DOHH2 (cell line): Measurements from ENCODE around the gene SEPTIN5.
A peak's percentile ranks its signal among the peaks of the same experiment; 100 is the strongest.

Source experiments
- H3F3A ChIP-seq: fragments of 200-600 bp; sonication (generic), shearing (Covaris generic); 2 replicates; pipeline ENCODE4 v1.6.0; 2016; ENCODE audit warnings: antibody characterized with exemption, mild to moderate bottlenecking; ENCODE audit not compliant: control insufficient read depth, insufficient read depth
- H3K27ac ChIP-seq: fragments of 200-600 bp; sonication (generic); 2 replicates; pipeline ENCODE4 v1.5.1; 2014; ENCODE audit warnings: low read depth, mild to moderate bottlenecking, low read length, moderate library complexity
- H3K27me3 ChIP-seq: fragments of 200-600 bp; sonication (generic); 2 replicates; pipeline ENCODE4 v1.6.1; 2014; ENCODE audit warnings: mild to moderate bottlenecking, low read length, mixed read lengths; ENCODE audit not compliant: control insufficient read depth
- H3K36me3 ChIP-seq: fragments of 200-600 bp; sonication (generic); 2 replicates; pipeline ENCODE4 v1.6.1; 2014; ENCODE audit warnings: mild to moderate bottlenecking, low read length, moderate library complexity, mixed read lengths; ENCODE audit not compliant: control insufficient read depth
- H3K4me1 ChIP-seq: fragments of 200-600 bp; sonication (generic); 2 replicates; pipeline ENCODE4 v1.6.1; 2014; ENCODE audit warnings: mild to moderate bottlenecking, low read length, mixed read lengths; ENCODE audit not compliant: control insufficient read depth
- H3K4me2 ChIP-seq: fragments of 200-600 bp; sonication (generic); 2 replicates; pipeline ENCODE4 v1.6.0; 2014; ENCODE audit warnings: mild to moderate bottlenecking, low read length, moderate library complexity
- H3K4me3 ChIP-seq: fragments of 200-600 bp; sonication (generic); 2 replicates; pipeline ENCODE4 v1.5.1; 2014; ENCODE audit warnings: mild to moderate bottlenecking, low read length, mixed read lengths
- H3K79me2 ChIP-seq: fragments of 200-600 bp; sonication (generic); 2 replicates; pipeline ENCODE4 v1.6.1; 2014; ENCODE audit warnings: mild to moderate bottlenecking, low read length, mixed read lengths; ENCODE audit not compliant: control insufficient read depth
- H3K9me2 ChIP-seq: fragments of 200-600 bp; sonication (generic); replicated peaks from 2 replicates; pipeline ENCODE4 v1.6.1; 2014; ENCODE audit warnings: mild to moderate bottlenecking, low read length, mixed read lengths; ENCODE audit not compliant: control insufficient read depth
- H3K9me3 ChIP-seq: fragments of 200-600 bp; sonication (generic); 2 replicates; pipeline ENCODE4 v1.6.1; 2014; ENCODE audit warnings: antibody characterized with exemption, low read length, mixed read lengths; ENCODE audit not compliant: control insufficient read depth, insufficient read depth
- H4K20me1 ChIP-seq: fragments of 200-600 bp; sonication (generic); 2 replicates; pipeline ENCODE4 v1.6.0; 2014; ENCODE audit warnings: low read depth, mild to moderate bottlenecking, antibody characterized with exemption, low read length, moderate library complexity; ENCODE audit not compliant: control insufficient read depth, insufficient read depth
- EZH2phosphoT487 ChIP-seq: fragments of 200-600 bp; sonication (generic); IDR thresholded peaks from 2 replicates; pipeline ENCODE4 v1.6.1; 2017; ENCODE audit warnings: borderline replicate concordance, mild to moderate bottlenecking, antibody characterized with exemption, low read length, moderate library complexity, mixed read lengths
- TF ChIP-seq, protein P1 (sequence below): fragments of 200-600 bp; sonication (generic); IDR thresholded peaks from one replicate; pipeline ENCODE4 v1.5.1; 2014; ENCODE audit warnings: antibody characterized with exemption, mild to moderate bottlenecking, low read depth, low read length; ENCODE audit not compliant: poor library complexity, severe bottlenecking

Gene SEPTIN5

DNA sequence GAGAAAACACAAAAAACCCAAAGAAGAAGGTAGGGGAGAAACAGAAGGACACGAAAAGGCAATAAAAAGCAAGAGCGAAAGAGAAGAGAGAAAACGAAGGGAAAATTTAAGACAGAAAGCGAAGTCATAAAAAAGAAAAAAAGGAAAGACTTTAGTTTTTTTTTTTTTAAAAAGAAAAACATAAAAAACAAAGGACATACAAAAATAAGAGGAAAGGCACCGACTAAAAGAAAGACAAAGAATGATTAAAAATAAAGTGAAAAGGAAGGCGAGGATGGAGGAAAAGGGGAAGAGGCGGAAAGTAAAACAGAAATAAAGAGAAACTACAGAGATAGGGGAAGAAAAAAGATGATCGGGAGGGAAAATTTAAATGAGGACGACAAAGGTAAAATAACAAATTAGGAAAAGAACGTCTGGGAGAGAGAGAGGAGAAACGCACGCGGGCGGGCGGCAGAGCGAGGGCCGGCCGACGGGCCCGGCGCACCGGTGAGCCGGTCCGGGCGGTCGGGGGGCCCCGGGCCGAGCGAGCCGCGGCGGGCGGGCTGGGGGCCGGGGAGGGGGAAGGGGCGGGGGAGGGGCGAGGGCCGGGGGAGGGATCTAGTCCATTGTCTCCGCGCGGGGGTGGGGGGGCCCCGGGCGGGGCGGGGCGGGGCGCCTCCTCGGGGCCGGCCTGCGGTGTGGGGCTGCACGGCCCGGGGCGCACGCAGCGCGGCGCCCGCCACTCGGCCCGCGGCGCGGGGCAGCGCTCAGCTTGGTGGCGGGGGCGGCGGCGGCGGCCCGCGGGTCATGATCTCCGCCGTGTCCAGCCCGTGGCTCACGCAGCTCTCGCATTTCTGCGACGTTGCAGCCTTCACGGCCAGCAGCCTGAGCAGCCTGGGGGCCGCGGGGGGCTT, 46.0 kb downstream of the SEPTIN5 start, which contains the start of gene TBX1:
TBX1 (plus strand) TSS at position 721 of the 893 bp plus-strand sequence; CDS start at position 787, 66 bp downstream.
- Histone ChIP-seq H3K4me2 (no peak within 1 kb of the TSS), H3K4me1 (peaks cover 21% of the 10 kb centered on the region), H3K9me3 (no peaks in the 10 kb centered on the region), H3K27me3 (peaks cover 83% of the 10 kb centered on the region), H3F3A (peaks cover 4% of the 10 kb centered on the region; the same call in 1 of the 2 replicates), H3K4me3 (no peak within 1 kb of the TSS), H3K9me2 (no peaks in the 10 kb centered on the region), H4K20me1 (no peaks in the 10 kb centered on the region), H3K36me3 (no peaks in the 10 kb centered on the region), H3K79me2 (no peaks in the 10 kb centered on the region), H3K27ac (no peak within 1 kb of the TSS)
- TF ChIP-seq, protein P1, sequence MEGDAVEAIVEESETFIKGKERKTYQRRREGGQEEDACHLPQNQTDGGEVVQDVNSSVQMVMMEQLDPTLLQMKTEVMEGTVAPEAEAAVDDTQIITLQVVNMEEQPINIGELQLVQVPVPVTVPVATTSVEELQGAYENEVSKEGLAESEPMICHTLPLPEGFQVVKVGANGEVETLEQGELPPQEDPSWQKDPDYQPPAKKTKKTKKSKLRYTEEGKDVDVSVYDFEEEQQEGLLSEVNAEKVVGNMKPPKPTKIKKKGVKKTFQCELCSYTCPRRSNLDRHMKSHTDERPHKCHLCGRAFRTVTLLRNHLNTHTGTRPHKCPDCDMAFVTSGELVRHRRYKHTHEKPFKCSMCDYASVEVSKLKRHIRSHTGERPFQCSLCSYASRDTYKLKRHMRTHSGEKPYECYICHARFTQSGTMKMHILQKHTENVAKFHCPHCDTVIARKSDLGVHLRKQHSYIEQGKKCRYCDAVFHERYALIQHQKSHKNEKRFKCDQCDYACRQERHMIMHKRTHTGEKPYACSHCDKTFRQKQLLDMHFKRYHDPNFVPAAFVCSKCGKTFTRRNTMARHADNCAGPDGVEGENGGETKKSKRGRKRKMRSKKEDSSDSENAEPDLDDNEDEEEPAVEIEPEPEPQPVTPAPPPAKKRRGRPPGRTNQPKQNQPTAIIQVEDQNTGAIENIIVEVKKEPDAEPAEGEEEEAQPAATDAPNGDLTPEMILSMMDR, result no peak
- peak; percentile 80 for TF ChIP-seq EZH2phosphoT487

DNA sequence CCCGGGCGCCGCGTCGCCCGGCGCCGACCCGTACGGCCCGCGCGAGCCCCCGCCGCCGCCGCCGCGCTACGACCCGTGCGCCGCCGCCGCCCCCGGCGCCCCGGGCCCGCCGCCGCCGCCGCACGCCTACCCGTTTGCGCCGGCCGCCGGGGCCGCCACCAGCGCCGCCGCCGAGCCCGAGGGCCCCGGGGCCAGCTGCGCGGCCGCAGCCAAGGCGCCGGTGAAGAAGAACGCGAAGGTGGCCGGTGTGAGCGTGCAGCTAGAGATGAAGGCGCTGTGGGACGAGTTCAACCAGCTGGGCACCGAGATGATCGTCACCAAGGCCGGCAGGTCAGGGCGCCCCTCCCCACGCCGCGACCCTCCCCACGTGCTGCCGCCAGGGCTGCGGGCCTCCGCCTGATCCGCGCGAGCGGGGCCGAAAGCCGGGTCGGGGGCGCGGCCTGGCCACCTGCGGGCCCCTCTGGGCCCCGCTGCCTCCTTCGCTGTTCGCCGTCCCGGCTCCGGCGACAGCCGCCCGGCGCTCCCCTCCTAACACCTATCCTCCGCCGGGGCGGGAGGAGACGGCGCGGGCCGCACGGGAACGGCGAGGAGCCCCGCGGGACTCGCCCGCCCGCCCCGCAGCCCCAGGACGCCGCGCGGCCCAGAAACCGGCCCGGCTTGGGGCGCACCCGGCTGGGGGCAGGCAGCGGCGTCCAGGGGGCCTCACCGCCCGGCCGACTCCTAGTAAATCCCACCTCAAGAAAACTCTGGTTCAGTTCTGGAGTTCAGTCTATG, 46.8 kb downstream of the SEPTIN5 start:
- peaks cover 19% of the 10 kb centered on the region for H3K4me1 ChIP-seq
- no peaks in the 10 kb centered on the region for H4K20me1 ChIP-seq
- no peaks in the 10 kb centered on the region for H3K36me3 ChIP-seq
- peaks cover 80% of the 10 kb centered on the region for H3K27me3 ChIP-seq
- no peaks in the 10 kb centered on the region for H3K9me3 ChIP-seq
- H3K27ac ChIP-seq, result no peak overlapping the region
- no peaks in the 10 kb centered on the region for H3K9me2 ChIP-seq
- peaks cover 4% of the 10 kb centered on the region; the same call in 1 of the 2 replicates for H3F3A ChIP-seq
- H3K4me2 ChIP-seq, result no peak overlapping the region
- H3K4me3 ChIP-seq, result no peak overlapping the region
- H3K79me2 ChIP-seq, result no peaks in the 10 kb centered on the region
- TF ChIP-seq EZH2phosphoT487, result no peak
- TF ChIP-seq, protein P1, result no peak

DNA sequence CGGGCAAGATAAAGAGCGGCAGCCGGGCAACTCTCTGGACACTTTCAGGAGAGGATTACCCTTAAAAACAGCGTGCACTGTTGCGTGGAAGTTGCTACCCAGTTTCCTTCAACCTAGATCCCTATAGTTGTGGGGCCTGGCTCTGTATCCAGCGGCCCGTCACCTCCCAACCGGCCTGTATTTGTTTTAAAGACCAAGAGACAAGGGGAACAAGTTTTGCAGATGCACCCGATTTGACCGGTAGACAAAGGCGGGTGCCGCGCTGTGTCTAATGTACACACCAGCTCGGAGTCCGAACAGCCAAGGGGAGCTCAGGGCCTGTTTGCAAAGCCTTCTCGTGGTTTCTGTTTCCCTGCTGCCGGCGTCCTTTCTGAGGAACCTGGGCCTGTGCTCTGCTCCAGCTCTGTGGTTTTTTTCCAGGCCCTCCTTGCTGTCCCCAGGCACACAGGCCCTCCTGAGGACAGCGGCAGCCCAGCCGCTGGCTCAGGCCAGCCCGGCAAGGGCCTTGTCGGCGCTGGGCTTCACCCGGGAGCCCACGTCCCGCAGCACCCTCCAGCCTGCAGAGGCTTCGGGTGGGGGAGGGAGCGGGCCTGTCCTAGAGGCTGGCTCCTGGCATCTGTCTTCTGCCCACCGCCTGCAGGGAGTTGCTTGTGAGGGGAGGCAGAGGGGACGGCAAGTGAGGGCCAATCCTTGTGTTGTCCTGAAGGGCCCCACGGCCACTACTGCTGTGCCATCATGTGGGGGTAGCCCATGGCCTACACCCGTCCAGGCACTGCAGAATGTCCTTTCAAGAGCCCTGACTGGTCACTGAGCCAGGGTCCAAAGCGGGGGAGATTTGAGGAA, 47.6 kb downstream of the SEPTIN5 start:
- Histone ChIP-seq H3K4me1 (peaks cover 14% of the 10 kb centered on the region), H4K20me1 (no peaks in the 10 kb centered on the region), H3F3A (peaks cover 4% of the 10 kb centered on the region; the same call in 1 of the 2 replicates), H3K27me3 (peaks cover 81% of the 10 kb centered on the region), H3K79me2 (no peaks in the 10 kb centered on the region), H3K27ac (no peak overlapping the region), H3K36me3 (no peaks in the 10 kb centered on the region), H3K4me3 (no peak overlapping the region), H3K9me2 (no peaks in the 10 kb centered on the region), H3K9me3 (no peaks in the 10 kb centered on the region), H3K4me2 (no peak overlapping the region)
- TF ChIP-seq EZH2phosphoT487, result no peak
- TF ChIP-seq, protein P1, result no peak
